K562 (cell line): Measurements from ENCODE around the gene SLC39A7. TPM values are rescaled to one million over a fixed set of nuclear protein-coding genes. Genes with fewer than 3 reads are reported as not detected.

Experiments used
- BMI1 ChIP-seq: fragments of 150-350 bp; IDR thresholded peaks from 2 replicates; pipeline ENCODE4 v1.6.1; 2014; ENCODE audit warnings: low read length
- CEBPZ ChIP-seq: fragments of 150-350 bp; IDR thresholded peaks from 2 replicates; pipeline ENCODE4 v1.6.1; 2014; ENCODE audit warnings: low read depth, mild to moderate bottlenecking, low read length, borderline replicate concordance
- E4F1 ChIP-seq: fragments of 250-450 bp; sonication (Bioruptor Pico); IDR thresholded peaks from 2 replicates; pipeline ENCODE4 v1.5.0; 2021; ENCODE audit warnings: mild to moderate bottlenecking, borderline replicate concordance
- NR4A1 ChIP-seq, 2 experiments: fragments of 250-450 bp in 1 of 2; fragments of 450-650 bp in 1 of 2; sonication (Bioruptor Pico) in 1 of 2; IDR thresholded peaks; 2 replicates each; pipeline versions ENCODE4 v1.4.0 to v1.6.1; 2016 to 2020; ENCODE audit warnings: mild to moderate bottlenecking in 2 of 2, missing compliant biosample characterization in 1 of 2, missing genetic modification characterization in 1 of 2, moderate library complexity in 1 of 2
- RFX5 ChIP-seq: IDR thresholded peaks from 2 replicates; pipeline ENCODE4 v1.6.1; 2011; ENCODE audit warnings: low read depth, mild to moderate bottlenecking, improper control_type of control experiment, low read length
- SP1 ChIP-seq: sonication (generic); formaldehyde crosslinking; IDR thresholded peaks from 2 replicates; pipeline ENCODE4 v1.8.1; 2022; ENCODE audit warnings: mild to moderate bottlenecking, missing genetic modification reagents
- TFAM ChIP-seq: fragments of 250-450 bp; sonication (Bioruptor Pico); conservative IDR thresholded peaks from 2 replicates; pipeline ENCODE4 v1.5.0; 2021; ENCODE audit warnings: mild to moderate bottlenecking, moderate library complexity
- ZBTB40 ChIP-seq, 2 experiments: fragments of 450-650 bp in 1 of 2; sonication (generic) in 1 of 2; formaldehyde crosslinking in 1 of 2; IDR thresholded peaks; 2 replicates each; pipeline versions ENCODE4 v1.7.1 to v1.9.0; 2016 to 2022; ENCODE audit warnings: inconsistent platforms in 1 of 2, mild to moderate bottlenecking in 1 of 2, missing genetic modification reagents in 1 of 2
- ZNF408 ChIP-seq: fragments of 250-450 bp; sonication (Bioruptor Pico); IDR thresholded peaks from 2 replicates; pipeline ENCODE4 v1.4.0; 2020; ENCODE audit warnings: low read depth, mild to moderate bottlenecking, moderate library complexity
- polyA plus RNA-seq, 8 experiments: library from polyadenylated mRNA; depleted of rRNA in 4 of 8; stranded (reverse) in 5 of 8; unstranded in 3 of 8; fragments of >200 nt; fragmentation: Nextera tagmentation in 2 of 8; fragmentation: Illumina TruSeq in 1 of 8; extraction: Ambion mirVana in 2 of 8; extraction: Trizol in 1 of 8; gene quantifications; 2 replicates each; pipeline versions ENCODE4 v1.2.1 to v1.2.3, GENCODE V29; 2011 to 2014; ENCODE audit warnings: inconsistent platforms in 1 of 8, missing spikeins in 1 of 8
- total RNA-seq, 7 experiments: library from RNA; depleted of rRNA in 6 of 7; stranded (reverse); fragments of >200 nt in 6 of 7; fragmentation: Illumina TruSeq in 2 of 7; extraction: Trizol in 2 of 7; gene quantifications; 2 replicates each; pipeline versions ENCODE4 v1.2.1 to v1.2.3, GENCODE V29; 2011 to 2021; ENCODE audit warnings: low replicate concordance in 1 of 7

SLC39A7 gene
- total and polyA plus RNA-seq, 9 of the 15 experiments (the other 6 are each of a cell fraction or from before 2014, with no cell fraction given): 21.7 to 169 (median 121) TPM

GRCh38 chr6:33208091-33208967 lies 7.7 kb downstream of the SLC39A7 start, which contains the start of gene RING1 (continued):
- peak; percentile 90 for TF ChIP-seq ZBTB40 (IDR thresholded peaks at IDR 0.05)
- no peak for TF ChIP-seq ZBTB40 (CRISPR knock-in tag; IDR thresholded peaks at IDR 0.05)
- no peak for TF ChIP-seq E4F1 (CRISPR knock-in tag)
- peak; percentile 73 for TF ChIP-seq SP1
- TF ChIP-seq BMI1: no peak
- no peak for TF ChIP-seq TFAM (CRISPR knock-in tag)
- TF ChIP-seq CEBPZ: no peak
- no peak for TF ChIP-seq RFX5
- peak; percentile 70 for TF ChIP-seq NR4A1 (CRISPR knock-in tag; IDR thresholded peaks at IDR 0.05)
- TF ChIP-seq NR4A1 (tag; IDR thresholded peaks at IDR 0.05): no peak; the same call in 1 of the 2 replicates
- TF ChIP-seq ZNF408 (CRISPR knock-in tag): no peak
